HG03575 (cell line): ENCODE results near the gene IAH1.

Experiments
- ATAC-seq: cut with Tn5 transposase; IDR thresholded peaks from one replicate; pipeline ENCODE4 v1.9.1; 2021; ENCODE audit not compliant: unreplicated experiment, insufficient number of reproducible peaks, low FRiP score; ENCODE audit errors: extremely low read depth

Gene IAH1

GRCh38 chr2:9518780-9519179 is 44.4 kb downstream of the IAH1 start:
- ATAC-seq, result no peak

- ATAC-seq, result no peak
These were observed 44.9 kb downstream of the IAH1 start for GRCh38 chr2:9519250-9519649.

GRCh38 chr2:9524291-9524690 is 49.9 kb downstream of the IAH1 start:
- no peak for ATAC-seq

- no peak for ATAC-seq
These were observed 50.9 kb downstream of the IAH1 start for GRCh38 chr2:9525266-9525665.

GRCh38 chr2:9527995-9528787 is 53.8 kb downstream of the IAH1 start:
- no peak for ATAC-seq

- ATAC-seq, result no peak
These were observed 58.1 kb downstream of the IAH1 start for GRCh38 chr2:9532421-9532820.

- ATAC-seq, result no peak
These were observed 59.3 kb downstream of the IAH1 start for GRCh38 chr2:9533663-9534062.

- ATAC-seq, result no peak
These were observed 60.8 kb downstream of the IAH1 start for GRCh38 chr2:9535177-9535576.

- no peak for ATAC-seq
These were observed 62.2 kb downstream of the IAH1 start for GRCh38 chr2:9536504-9536903.

GRCh38 chr2:9538000-9538507 is 63.7 kb downstream of the IAH1 start:
- no peak for ATAC-seq
